Right atrium auricular region (tissue), 2 donors: ENCODE measurements around the gene DAZL. TPM values are rescaled to one million over a fixed set of nuclear protein-coding genes. Genes with fewer than 3 reads are reported as not detected.

ENCODE experiments used
- DNase-seq: peaks from one replicate; pipeline ENCODE4 v3.0.0-alpha.2; 2019; ENCODE audit warnings: low spot score
- H3K27ac ChIP-seq, 2 donors: fragments of 200-600 bp; sonication (generic); 1 replicate in 1 of 2; 2 replicates in 1 of 2; pipeline ENCODE4 v1.5.1; 2016 to 2019
- H3K27me3 ChIP-seq, 2 donors: fragments of 200-600 bp; sonication (generic); one replicate each; pipeline versions ENCODE4 v1.5.1 to v1.6.0; 2017 to 2019
- H3K36me3 ChIP-seq: fragments of 200-600 bp; sonication (generic); one replicate; pipeline ENCODE4 v1.5.1; 2016
- H3K4me1 ChIP-seq, 2 donors: fragments of 200-600 bp; sonication (generic); one replicate each; pipeline versions ENCODE4 v1.5.1 to v1.6.0; 2017 to 2019
- H3K4me3 ChIP-seq, 2 donors: fragments of 200-600 bp; sonication (generic); 1 replicate in 1 of 2; 2 replicates in 1 of 2; pipeline ENCODE4 v1.5.1; 2017 to 2019; ENCODE audit warnings: mild to moderate bottlenecking in 1 of 2, moderate library complexity in 1 of 2
- H3K9me3 ChIP-seq, 2 donors: fragments of 200-600 bp; sonication (generic); one replicate each; pipeline ENCODE4 v1.5.1; 2019
- total RNA-seq, 2 donors: library from RNA; depleted of rRNA; stranded (reverse); fragments of >200 nt; gene quantifications; one replicate each; pipeline ENCODE4 v1.1.0, GENCODE V29; 2016
- TF ChIP-seq, protein P1 (sequence below), 2 donors: fragments of 200-600 bp; sonication (generic); IDR thresholded peaks; one replicate each; pipeline ENCODE4 v1.5.1; 2019; ENCODE audit warnings: antibody characterized with exemption in 2 of 2

Gene DAZL
- not detected for total RNA-seq

DNA sequence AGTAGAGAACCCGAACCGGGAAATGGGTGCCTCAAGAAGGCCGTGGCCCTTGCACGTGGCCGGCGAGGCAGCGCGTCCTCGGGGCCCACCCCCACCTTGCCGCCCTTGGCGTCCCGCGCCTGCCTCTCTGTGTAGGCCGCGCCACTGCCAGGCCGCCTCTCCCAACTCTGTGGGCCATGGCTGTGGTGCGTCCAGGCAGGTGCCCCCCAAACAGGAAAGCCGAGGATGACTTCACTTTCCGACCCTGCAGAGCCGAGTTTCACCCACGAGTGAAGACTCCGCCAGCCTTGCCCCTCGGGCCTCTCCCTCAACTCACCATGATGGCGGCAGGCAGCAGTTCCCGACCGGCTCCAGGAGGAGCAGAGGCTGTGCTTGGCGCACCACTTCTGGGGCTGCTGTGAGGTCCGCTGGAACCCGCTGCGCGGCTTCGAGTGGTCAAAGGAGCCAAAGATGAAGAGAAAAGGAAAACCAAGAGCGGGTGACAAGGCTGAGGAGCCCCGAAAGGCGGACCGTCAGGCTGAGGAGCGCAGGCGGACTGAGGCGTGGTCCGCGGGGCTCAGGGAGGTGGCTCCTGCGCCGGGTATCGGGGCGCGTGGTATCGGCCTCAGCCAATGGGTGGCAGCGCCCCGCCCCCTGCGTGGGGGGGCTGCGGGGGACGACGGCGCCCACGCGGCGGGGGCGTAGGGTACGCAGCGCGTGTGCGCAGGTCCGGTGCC is at the start of gene DAZL:
DAZL (minus strand) TSS at position 537 of the 716 bp plus-strand sequence; CDS start at position 319, 218 bp downstream.
- Histone ChIP-seq H3K27me3 (no peaks in the 10 kb centered on the region), H3K4me1 (no peaks in the 10 kb centered on the region), H3K9me3 (no peaks in the 10 kb centered on the region), H3K36me3 (no peaks in the 10 kb centered on the region), H3K4me3 (no peak within 1 kb of the TSS), H3K27ac (no peak within 1 kb of the TSS)
- TF ChIP-seq, protein P1, sequence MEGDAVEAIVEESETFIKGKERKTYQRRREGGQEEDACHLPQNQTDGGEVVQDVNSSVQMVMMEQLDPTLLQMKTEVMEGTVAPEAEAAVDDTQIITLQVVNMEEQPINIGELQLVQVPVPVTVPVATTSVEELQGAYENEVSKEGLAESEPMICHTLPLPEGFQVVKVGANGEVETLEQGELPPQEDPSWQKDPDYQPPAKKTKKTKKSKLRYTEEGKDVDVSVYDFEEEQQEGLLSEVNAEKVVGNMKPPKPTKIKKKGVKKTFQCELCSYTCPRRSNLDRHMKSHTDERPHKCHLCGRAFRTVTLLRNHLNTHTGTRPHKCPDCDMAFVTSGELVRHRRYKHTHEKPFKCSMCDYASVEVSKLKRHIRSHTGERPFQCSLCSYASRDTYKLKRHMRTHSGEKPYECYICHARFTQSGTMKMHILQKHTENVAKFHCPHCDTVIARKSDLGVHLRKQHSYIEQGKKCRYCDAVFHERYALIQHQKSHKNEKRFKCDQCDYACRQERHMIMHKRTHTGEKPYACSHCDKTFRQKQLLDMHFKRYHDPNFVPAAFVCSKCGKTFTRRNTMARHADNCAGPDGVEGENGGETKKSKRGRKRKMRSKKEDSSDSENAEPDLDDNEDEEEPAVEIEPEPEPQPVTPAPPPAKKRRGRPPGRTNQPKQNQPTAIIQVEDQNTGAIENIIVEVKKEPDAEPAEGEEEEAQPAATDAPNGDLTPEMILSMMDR (IDR thresholded peaks at IDR 0.05) = no peak
- DNase-seq = no peak

- TF ChIP-seq, protein P1 (IDR thresholded peaks at IDR 0.05) = no peak
- H3K4me1 ChIP-seq = no peaks in the 10 kb centered on the region
- DNase-seq = no peak
- H3K4me3 ChIP-seq = no peak overlapping the region
- no peaks in the 10 kb centered on the region for H3K36me3 ChIP-seq
- H3K27me3 ChIP-seq = no peaks in the 10 kb centered on the region
- no peaks in the 10 kb centered on the region for H3K9me3 ChIP-seq
- H3K27ac ChIP-seq = no peak overlapping the region
These were observed 49.8 kb upstream of the DAZL start for GRCh38 chr3:16654976-16655375.

DNA sequence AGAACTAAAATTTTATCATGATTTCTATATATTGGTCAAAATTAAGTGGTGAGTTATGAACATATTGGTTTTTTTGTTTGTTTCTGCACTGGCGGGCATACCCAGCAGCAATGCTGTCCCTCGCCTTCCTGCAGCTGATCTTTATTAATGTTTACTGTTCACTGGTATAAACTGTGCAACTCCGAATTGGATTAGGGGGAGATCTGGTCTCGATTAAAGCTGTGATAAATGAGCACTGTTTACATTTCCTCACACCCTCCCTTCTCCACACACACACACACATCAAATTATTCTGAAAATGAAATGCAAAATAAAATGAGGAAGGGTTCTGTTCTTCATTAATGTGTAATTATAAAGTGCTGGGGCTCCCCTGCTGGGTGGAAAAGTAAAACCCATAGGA is 48.5 kb upstream of the DAZL start:
- H3K4me3 ChIP-seq = no peak overlapping the region
- H3K4me1 ChIP-seq = no peaks in the 10 kb centered on the region
- TF ChIP-seq, protein P1 (IDR thresholded peaks at IDR 0.05) = no peak
- no peak overlapping the region for H3K27ac ChIP-seq
- H3K27me3 ChIP-seq = no peaks in the 10 kb centered on the region
- H3K36me3 ChIP-seq = no peaks in the 10 kb centered on the region
- no peak for DNase-seq
- H3K9me3 ChIP-seq = no peaks in the 10 kb centered on the region

GRCh38 chr3:16647668-16648067 is 42.4 kb upstream of the DAZL start:
- no peak overlapping the region for H3K4me3 ChIP-seq
- H3K27ac ChIP-seq = no peak overlapping the region
- TF ChIP-seq, protein P1 (IDR thresholded peaks at IDR 0.05) = no peak
- no peaks in the 10 kb centered on the region for H3K36me3 ChIP-seq
- DNase-seq = no peak
- no peaks in the 10 kb centered on the region for H3K9me3 ChIP-seq
- H3K27me3 ChIP-seq = no peaks in the 10 kb centered on the region
- no peaks in the 10 kb centered on the region for H3K4me1 ChIP-seq

- H3K4me1 ChIP-seq = no peaks in the 10 kb centered on the region
- H3K9me3 ChIP-seq = no peaks in the 10 kb centered on the region
- TF ChIP-seq, protein P1 (IDR thresholded peaks at IDR 0.05) = no peak
- H3K27me3 ChIP-seq = no peaks in the 10 kb centered on the region
- no peak overlapping the region for H3K4me3 ChIP-seq
- H3K27ac ChIP-seq = no peak overlapping the region
- no peak for DNase-seq
- H3K36me3 ChIP-seq = no peaks in the 10 kb centered on the region
These were observed 34.6 kb upstream of the DAZL start for GRCh38 chr3:16639806-16640205.

- TF ChIP-seq, protein P1 (IDR thresholded peaks at IDR 0.05) = no peak
- Histone ChIP-seq H3K4me1 (peaks cover 0 to 7% of the 10 kb centered on the region in 2 donors), H3K4me3 (no peak overlapping the region), H3K27me3 (no peaks in the 10 kb centered on the region), H3K36me3 (no peaks in the 10 kb centered on the region), H3K9me3 (no peaks in the 10 kb centered on the region), H3K27ac (no peak overlapping the region)
- DNase-seq = no peak
These were observed 28.7 kb upstream of the DAZL start for GRCh38 chr3:16633948-16634347.
